Kidney epithelial cell (primary cell): ENCODE data around the gene MMP7. TPM values are rescaled to one million over a fixed set of nuclear protein-coding genes. Genes with fewer than 3 reads are reported as not detected.
A peak's percentile ranks its signal among the peaks of the same experiment; 100 is the strongest.

Source experiments
- DNase-seq: peaks from one replicate; pipeline ENCODE4 v3.0.0-alpha.2; 2010; ENCODE audit warnings: low read depth
- H3K27me3 ChIP-seq: 2 replicates; pipeline ENCODE4 v1.6.0; 2011; ENCODE audit warnings: low read length; ENCODE audit not compliant: control insufficient read depth, insufficient read depth
- H3K36me3 ChIP-seq: 2 replicates; pipeline ENCODE4 v1.5.1; 2011; ENCODE audit warnings: low read length; ENCODE audit not compliant: control insufficient read depth, insufficient read depth
- H3K4me3 ChIP-seq: 2 replicates; pipeline ENCODE4 v1.5.1; 2011; ENCODE audit warnings: low read depth, mild to moderate bottlenecking, control low read depth, low read length
- CTCF ChIP-seq: IDR thresholded peaks from 2 replicates; pipeline ENCODE4 v1.5.1; 2011; ENCODE audit warnings: mild to moderate bottlenecking, moderate library complexity, low read length, control low read depth, inconsistent platforms; ENCODE audit not compliant: insufficient read depth, poor library complexity, severe bottlenecking
- total RNA-seq: library from RNA; depleted of rRNA; stranded (reverse); fragments of >200 nt; gene quantifications from 2 replicates; pipeline ENCODE4 v1.2.3, GENCODE V29; 2015

MMP7 gene
- total RNA-seq, 1 donor from 2014 or later: 312 TPM

DNA sequence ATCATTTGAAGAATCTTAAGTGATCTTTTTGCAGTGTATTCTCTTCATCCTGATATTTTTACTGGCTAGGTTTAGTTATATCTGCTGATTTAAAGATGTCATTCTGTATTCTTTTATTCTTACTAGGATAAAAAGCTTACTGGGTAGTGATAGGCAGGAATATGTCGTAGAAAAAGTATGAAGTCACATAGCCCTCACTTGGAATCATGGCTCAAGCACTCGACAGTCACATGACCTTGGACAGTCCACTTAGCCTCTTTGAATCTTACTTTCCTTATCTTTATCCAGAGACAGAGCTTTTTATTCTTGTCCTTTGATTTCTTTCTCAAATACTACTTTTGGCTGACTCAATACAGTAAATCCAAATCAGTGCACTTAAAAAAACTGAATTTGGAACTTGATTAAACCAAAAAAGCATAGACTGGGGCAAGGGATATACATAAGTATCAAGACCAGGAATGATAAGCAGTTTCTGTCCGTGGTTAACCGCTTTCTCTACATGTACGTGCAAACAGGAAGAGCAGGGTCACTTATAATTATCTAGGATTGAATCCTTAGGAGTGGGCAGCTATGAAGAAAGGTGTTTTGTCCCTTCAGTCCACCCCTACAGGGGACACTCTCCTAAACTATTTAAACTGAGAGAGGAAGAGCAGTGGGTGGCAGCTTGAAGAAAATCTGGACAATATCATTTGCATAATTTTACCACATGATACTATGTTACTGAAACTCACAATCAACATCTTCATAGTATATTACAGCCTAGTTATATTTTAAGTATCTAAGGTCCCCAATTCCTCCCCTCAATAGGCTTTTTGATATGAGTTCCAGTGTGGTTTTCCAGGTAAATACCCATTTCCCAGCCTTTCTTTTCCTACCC, 8.0 kb downstream of the MMP7 start:
- TF ChIP-seq CTCF: no peak
- Histone ChIP-seq H3K36me3 (no peaks in the 10 kb centered on the region), H3K27me3 (no peaks in the 10 kb centered on the region), H3K4me3 (no peak overlapping the region)
- DNase-seq: no peak

GRCh38 chr11:102521121-102521520, 9.4 kb downstream of the MMP7 start:
- H3K27me3 ChIP-seq: no peaks in the 10 kb centered on the region
- TF ChIP-seq CTCF: no peak
- DNase-seq: no peak
- no peak overlapping the region for H3K4me3 ChIP-seq
- no peaks in the 10 kb centered on the region for H3K36me3 ChIP-seq

DNA sequence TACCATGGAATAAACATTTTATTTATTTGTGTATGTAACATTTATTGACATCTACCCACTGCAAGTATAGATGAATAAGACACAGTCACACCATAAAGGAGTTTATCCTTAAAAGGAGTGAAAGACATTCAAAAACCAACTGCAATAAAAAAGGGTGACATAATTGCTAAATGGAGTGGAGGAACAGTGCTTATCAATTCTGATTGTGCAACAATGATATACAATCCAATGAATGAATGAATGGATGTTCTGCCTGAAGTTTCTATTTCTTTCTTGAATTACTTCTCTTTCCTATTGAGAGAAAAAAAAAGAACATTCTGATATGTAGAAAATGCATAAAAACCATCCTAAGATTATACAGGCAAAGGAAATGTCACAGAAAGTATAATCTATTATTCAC, 10.0 kb downstream of the MMP7 start:
- DNase-seq: no peak
- Histone ChIP-seq H3K4me3 (no peak overlapping the region), H3K36me3 (no peaks in the 10 kb centered on the region), H3K27me3 (no peaks in the 10 kb centered on the region)
- no peak for TF ChIP-seq CTCF

- DNase-seq: no peak
- H3K27me3 ChIP-seq: no peaks in the 10 kb centered on the region
- no peak overlapping the region for H3K4me3 ChIP-seq
- no peaks in the 10 kb centered on the region for H3K36me3 ChIP-seq
- peak; percentile 2 for TF ChIP-seq CTCF
Measured at GRCh38 chr11:102518296-102519094, 12.1 kb downstream of the MMP7 start.

DNA sequence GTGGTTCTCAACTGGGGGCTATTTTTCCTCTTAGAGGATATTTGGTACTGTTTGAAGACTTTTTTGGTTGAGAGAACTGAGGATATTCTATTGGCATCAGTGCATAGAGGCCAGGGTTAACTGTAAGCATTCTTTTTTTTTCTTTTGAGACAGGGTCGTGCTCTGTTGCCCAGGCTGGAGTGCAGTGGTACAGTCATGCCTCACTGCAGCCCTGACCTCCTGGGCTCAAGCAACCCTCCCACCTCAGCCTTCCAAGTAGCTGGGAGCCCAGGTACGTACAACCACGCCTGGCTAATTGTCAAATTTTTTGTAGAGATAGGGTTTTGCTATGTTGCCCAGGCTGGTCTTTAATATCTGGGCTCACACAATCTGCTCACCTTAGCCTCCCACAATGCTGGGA, 12.9 kb downstream of the MMP7 start:
- DNase-seq: no peak

More for the DNA sequence above, 12.9 kb downstream of the MMP7 start:
- no peaks in the 10 kb centered on the region for H3K27me3 ChIP-seq
- H3K4me3 ChIP-seq: no peak overlapping the region
- TF ChIP-seq CTCF: no peak
- H3K36me3 ChIP-seq: no peaks in the 10 kb centered on the region
